Kidney epithelial cell (primary cell): ENCODE measurements around the gene MT1H. TPM values are rescaled to one million over a fixed set of nuclear protein-coding genes. Genes with fewer than 3 reads are reported as not detected.
"Not testable (repeated sequence)": the region's sequence is repeated elsewhere in the genome, so short reads cannot be mapped to it uniquely, and the experiment has no call there.

Experiments
- DNase-seq: peaks from one replicate; pipeline ENCODE4 v3.0.0-alpha.2; 2010; ENCODE audit warnings: low read depth
- H3K27me3 ChIP-seq: 2 replicates; pipeline ENCODE4 v1.6.0; 2011; ENCODE audit warnings: low read length; ENCODE audit not compliant: control insufficient read depth, insufficient read depth
- H3K36me3 ChIP-seq: 2 replicates; pipeline ENCODE4 v1.5.1; 2011; ENCODE audit warnings: low read length; ENCODE audit not compliant: control insufficient read depth, insufficient read depth
- H3K4me3 ChIP-seq: 2 replicates; pipeline ENCODE4 v1.5.1; 2011; ENCODE audit warnings: low read depth, mild to moderate bottlenecking, control low read depth, low read length
- total RNA-seq: library from RNA; depleted of rRNA; stranded (reverse); fragments of >200 nt; gene quantifications from 2 replicates; pipeline ENCODE4 v1.2.3, GENCODE V29; 2015
- TF ChIP-seq, protein P1 (sequence below): IDR thresholded peaks from 2 replicates; pipeline ENCODE4 v1.5.1; 2011; ENCODE audit warnings: mild to moderate bottlenecking, moderate library complexity, low read length, control low read depth, inconsistent platforms; ENCODE audit not compliant: insufficient read depth, poor library complexity, severe bottlenecking

MT1H gene
- total RNA-seq, 1 donor from 2014 or later, result not detected

DNA sequence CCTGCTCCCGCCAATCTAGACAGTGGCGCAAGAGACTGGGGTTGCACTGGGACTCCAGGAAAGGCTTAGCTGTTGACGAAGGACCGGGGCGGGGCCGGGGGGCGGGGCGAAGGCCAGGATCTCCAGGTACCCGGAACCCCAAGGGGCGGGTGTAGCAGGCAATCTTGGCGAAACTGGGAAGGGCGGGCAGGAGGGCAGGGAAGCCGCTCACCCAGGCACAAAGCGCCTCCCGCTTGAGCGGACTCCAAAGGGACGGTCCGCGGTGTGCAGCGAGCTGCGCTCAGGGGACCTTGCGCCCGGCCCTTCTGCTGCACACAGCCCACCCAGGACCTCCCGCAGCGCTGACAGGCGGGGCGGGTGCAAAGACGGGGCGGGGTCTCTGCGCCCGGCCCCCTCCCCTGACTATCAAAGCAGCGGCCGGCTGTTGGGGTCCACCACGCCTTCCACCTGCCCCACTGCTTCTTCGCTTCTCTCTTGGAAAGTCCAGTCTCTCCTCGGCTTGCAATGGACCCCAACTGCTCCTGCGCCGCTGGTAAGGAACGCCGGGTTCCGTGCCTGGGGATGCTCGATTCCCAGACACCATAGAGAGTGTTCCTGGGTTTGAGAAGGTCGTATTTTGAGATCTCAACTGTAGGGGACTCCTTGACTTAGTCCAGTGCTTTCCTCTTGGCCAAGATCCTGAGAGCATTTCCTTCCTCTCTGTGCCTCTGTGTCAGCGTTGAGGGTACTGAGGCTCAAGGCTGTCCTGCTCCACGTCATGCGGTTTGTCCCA lies 11.9 kb upstream of the MT1H start, which contains the start of gene MT1F:
MT1F (plus strand) TSS at position 405 of the 772 bp plus-strand sequence; CDS start at position 505, 100 bp downstream.
- TF ChIP-seq, protein P1, sequence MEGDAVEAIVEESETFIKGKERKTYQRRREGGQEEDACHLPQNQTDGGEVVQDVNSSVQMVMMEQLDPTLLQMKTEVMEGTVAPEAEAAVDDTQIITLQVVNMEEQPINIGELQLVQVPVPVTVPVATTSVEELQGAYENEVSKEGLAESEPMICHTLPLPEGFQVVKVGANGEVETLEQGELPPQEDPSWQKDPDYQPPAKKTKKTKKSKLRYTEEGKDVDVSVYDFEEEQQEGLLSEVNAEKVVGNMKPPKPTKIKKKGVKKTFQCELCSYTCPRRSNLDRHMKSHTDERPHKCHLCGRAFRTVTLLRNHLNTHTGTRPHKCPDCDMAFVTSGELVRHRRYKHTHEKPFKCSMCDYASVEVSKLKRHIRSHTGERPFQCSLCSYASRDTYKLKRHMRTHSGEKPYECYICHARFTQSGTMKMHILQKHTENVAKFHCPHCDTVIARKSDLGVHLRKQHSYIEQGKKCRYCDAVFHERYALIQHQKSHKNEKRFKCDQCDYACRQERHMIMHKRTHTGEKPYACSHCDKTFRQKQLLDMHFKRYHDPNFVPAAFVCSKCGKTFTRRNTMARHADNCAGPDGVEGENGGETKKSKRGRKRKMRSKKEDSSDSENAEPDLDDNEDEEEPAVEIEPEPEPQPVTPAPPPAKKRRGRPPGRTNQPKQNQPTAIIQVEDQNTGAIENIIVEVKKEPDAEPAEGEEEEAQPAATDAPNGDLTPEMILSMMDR, result no peak
- peak; percentile 18 for DNase-seq

DNA sequence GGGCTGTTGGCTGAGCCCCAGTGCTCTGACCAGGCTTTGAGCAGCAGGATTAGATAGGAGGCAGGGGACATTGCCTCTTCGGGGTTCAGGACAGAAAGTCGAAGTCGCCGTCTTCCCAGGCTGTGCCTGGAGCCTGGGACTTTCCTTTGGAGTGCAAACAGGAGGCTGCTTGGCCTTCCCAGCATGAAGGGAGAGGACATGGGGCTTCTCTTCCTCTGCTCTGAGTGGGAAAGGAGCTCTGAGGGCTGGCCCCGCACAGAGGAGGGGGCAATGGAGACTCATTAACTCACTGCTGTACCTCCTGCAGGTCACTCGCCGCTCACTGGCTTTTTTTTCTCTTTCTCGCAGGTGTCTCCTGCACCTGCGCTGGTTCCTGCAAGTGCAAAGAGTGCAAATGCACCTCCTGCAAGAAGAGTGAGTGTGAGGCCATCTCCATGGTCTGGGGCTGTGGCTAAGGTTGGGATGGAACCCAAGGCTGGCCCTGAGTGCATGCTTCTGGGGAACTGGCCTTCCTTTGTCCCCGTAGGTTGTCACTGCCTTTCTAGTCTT lies 11.2 kb upstream of the MT1H start:
- Histone ChIP-seq H3K36me3 (no peaks in the 10 kb centered on the region), H3K27me3 (peaks cover 12% of the 10 kb centered on the region), H3K4me3 (peak overlapping the region; percentile 63)
- no peak for DNase-seq
- TF ChIP-seq, protein P1, result no peak

More for the DNA sequence above, 11.9 kb upstream of the MT1H start, which contains the start of gene MT1F:
- peak within 1 kb of the TSS; percentile 63 for H3K4me3 ChIP-seq
- peaks cover 7% of the 10 kb centered on the region for H3K27me3 ChIP-seq
- H3K36me3 ChIP-seq, result no peaks in the 10 kb centered on the region

DNA sequence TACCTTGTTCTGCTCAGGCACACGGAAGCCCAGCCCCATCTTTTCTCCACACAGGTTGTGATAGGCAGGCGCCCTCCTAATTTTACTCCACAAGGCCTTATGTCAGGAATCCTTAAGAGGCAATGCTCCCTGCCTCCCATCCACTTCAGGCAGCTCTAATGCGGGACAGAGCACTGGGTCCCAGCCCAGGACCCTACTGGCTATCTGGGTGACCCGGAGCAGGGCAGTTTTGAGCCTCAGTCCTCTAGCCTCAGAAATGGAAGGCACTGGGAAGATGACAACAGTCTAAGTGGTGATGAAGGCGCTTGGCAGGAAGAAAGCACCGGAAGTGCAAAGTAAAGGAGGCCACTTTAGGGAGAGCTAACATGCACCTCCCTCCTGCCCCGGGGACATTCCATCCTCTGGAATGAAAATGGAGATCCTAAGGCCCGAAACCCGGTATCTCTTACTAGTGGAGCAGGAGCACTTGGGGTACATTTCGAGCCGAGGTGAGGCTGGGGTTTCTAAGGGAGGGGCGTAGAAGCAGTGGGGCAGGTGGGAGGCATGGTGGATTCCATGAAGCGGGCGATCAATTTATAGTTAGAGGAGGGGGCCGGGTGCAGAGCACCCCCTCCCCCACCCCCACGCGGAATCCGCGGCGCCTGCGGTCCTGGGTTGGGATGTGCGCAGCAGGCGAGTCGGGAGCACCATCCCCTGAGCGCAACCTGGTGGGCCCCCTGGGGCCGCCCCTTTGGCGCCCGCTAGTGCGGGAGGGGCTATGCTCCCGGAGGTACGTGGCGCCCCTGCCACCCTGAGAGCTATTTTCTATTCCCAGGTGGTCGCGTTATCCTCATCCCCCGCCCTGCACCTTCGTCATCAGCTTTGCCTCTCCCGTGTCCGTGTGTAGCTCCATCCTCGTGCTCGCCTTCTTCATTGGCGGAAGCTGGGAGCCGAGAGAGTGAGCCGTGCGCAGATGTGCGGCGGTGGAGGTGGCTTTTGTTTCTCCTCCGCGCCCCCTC lies 7.0 kb upstream of the MT1H start:
- TF ChIP-seq, protein P1, result no peak
- DNase-seq, result no peak
- H3K36me3 ChIP-seq, result no peaks in the 10 kb centered on the region
- peak overlapping the region; percentile 22 for H3K4me3 ChIP-seq
- peaks cover 28% of the 10 kb centered on the region for H3K27me3 ChIP-seq

DNA sequence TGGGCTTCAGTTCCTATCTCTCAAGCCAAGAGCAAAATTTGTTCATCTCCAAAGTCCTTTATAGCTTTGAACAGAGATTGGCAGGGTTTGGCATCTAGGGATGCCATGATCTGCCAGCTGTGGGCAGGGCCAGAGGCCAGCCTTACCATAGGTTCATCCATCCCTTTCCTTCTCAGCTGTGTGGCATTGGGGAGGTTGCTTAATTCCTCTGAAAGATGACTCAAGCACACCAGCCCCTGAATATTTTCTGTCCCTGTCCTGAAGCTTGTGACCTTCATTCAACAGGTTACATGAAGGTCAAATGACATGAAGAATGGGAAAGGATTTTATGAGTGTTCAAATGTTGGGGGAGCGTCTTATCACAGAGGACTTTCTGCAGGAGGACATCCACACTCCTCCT lies 5.1 kb upstream of the MT1H start:
- TF ChIP-seq, protein P1, result no peak
- Histone ChIP-seq H3K36me3 (no peaks in the 10 kb centered on the region), H3K4me3 (no peak overlapping the region), H3K27me3 (peaks cover 46% of the 10 kb centered on the region)
- DNase-seq, result no peak

DNA sequence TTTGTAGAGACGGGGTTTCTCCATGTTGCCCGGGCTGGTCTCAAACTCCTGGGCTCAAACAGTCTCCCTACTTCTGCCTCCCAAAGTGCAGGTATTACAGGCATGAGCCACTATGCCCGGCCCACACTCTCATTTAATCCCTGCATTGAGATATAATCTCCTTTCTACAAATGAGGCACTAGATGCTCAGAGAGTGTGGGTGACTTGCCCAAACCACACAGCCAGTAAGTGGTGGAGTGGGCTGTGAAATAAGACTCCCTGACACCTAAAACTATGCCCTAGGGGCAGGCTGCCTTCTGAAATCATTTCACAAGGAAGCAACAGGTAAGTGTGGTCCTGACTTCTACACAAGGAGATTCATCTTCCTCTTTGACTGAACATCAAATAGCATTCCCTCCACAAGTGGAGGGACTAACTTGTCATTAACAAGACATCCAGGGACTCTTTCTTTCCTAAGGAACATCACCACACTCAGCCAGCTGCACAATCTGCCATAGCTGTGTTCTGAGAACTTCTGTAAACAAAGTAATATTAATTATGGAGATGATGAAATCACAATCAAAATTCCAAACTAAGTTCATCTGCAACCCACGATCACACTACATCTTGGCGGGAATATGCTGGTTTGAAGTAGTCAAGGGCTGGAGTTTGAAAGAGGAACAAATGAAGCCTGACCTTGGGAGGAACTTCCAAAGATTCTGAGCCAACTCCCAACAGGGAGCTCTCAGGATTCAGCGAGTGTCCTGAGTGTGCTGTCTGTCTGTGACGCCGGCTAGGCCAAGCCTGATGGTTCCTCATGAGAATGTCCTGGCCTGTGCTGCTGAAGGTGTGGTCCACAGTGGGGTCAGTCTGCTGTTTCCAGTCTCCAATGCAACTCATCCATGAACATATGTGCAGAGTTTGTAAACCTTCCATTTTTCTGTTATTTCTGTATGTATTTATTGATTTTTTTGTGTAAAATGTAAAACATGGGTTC lies 4.0 kb upstream of the MT1H start:
- not testable (repeated sequence) for H3K4me3 ChIP-seq, H3K36me3 ChIP-seq, DNase-seq
- H3K27me3 ChIP-seq, result peaks cover 57% of the 10 kb centered on the region
